OCI-LY1 (cell line): ENCODE results near the gene TMIGD3.

Experiments used
- H2AFZ ChIP-seq: fragments of 200-600 bp; sonication (generic), shearing (Covaris generic); 2 replicates; pipeline ENCODE4 v1.6.0; 2014; ENCODE audit warnings: antibody characterized with exemption, mild to moderate bottlenecking, low read length
- H3F3A ChIP-seq: fragments of 200-600 bp; sonication (generic), shearing (Covaris generic); 2 replicates; pipeline ENCODE4 v1.6.0; 2014; ENCODE audit warnings: mild to moderate bottlenecking, antibody characterized with exemption, low read length, moderate library complexity; ENCODE audit not compliant: insufficient read depth
- H3K27ac ChIP-seq: fragments of 200-600 bp; sonication (generic); 2 replicates; pipeline ENCODE4 v1.5.1; 2014; ENCODE audit warnings: low read length, mixed run types, mild to moderate bottlenecking, low read depth; ENCODE audit not compliant: poor library complexity, severe bottlenecking
- H3K27me3 ChIP-seq: fragments of 200-600 bp; sonication (generic); 2 replicates; pipeline ENCODE4 v1.6.0; 2014; ENCODE audit warnings: antibody characterized with exemption, mild to moderate bottlenecking, low read length, moderate library complexity; ENCODE audit not compliant: insufficient read depth
- H3K36me3 ChIP-seq: fragments of 200-600 bp; sonication (generic); 2 replicates; pipeline ENCODE4 v1.6.1; 2014; ENCODE audit warnings: mild to moderate bottlenecking, antibody characterized with exemption, low read length, moderate library complexity, mixed read lengths; ENCODE audit not compliant: insufficient read depth
- H3K4me1 ChIP-seq: fragments of 200-600 bp; sonication (generic); 2 replicates; pipeline ENCODE4 v1.5.1; 2014; ENCODE audit warnings: mild to moderate bottlenecking, low read length, moderate library complexity; ENCODE audit not compliant: insufficient read depth, severe bottlenecking
- H3K4me2 ChIP-seq: fragments of 200-600 bp; sonication (generic), shearing (Covaris generic); 2 replicates; pipeline ENCODE4 v1.6.1; 2014; ENCODE audit warnings: low read length
- H3K4me3 ChIP-seq: fragments of 200-600 bp; sonication (generic); 2 replicates; pipeline ENCODE4 v1.5.1; 2014; ENCODE audit warnings: low read length, low read depth, mild to moderate bottlenecking, mixed read lengths; ENCODE audit not compliant: poor library complexity, severe bottlenecking
- H3K79me2 ChIP-seq: fragments of 200-600 bp; shearing (Covaris generic); 2 replicates; pipeline ENCODE4 v1.6.1; 2016; ENCODE audit warnings: mixed run types, low read length, mixed read lengths; ENCODE audit not compliant: insufficient read depth
- H3K9ac ChIP-seq: fragments of 200-600 bp; sonication (generic), shearing (Covaris generic); 2 replicates; pipeline ENCODE4 v1.6.1; 2014; ENCODE audit warnings: mild to moderate bottlenecking, low read length, mixed read lengths
- H3K9me2 ChIP-seq: fragments of 200-600 bp; sonication (generic), shearing (Covaris generic); 2 replicates; pipeline ENCODE4 v1.6.1; 2014; ENCODE audit warnings: low read depth, mild to moderate bottlenecking, low read length, mixed read lengths
- H3K9me3 ChIP-seq: fragments of 200-600 bp; shearing (Covaris generic); 2 replicates; pipeline ENCODE4 v1.6.1; 2014; ENCODE audit warnings: low read length, mixed read lengths
- H4K20me1 ChIP-seq: fragments of 200-600 bp; sonication (generic), shearing (Covaris generic); 2 replicates; pipeline ENCODE4 v1.6.0; 2016; ENCODE audit warnings: mild to moderate bottlenecking, low read length; ENCODE audit not compliant: insufficient read depth
- CTCF ChIP-seq: fragments of 200-600 bp; sonication (generic), shearing (Covaris generic); IDR thresholded peaks from 2 replicates; pipeline ENCODE4 v1.5.1; 2017; ENCODE audit warnings: mild to moderate bottlenecking, antibody characterized with exemption, low read length, moderate library complexity, mixed read lengths
- EZH2 ChIP-seq: fragments of 200-600 bp; sonication (generic), shearing (Covaris generic); IDR thresholded peaks from 2 replicates; pipeline ENCODE4 v1.8.0; 2017; ENCODE audit warnings: borderline replicate concordance, mixed run types, mild to moderate bottlenecking, antibody characterized with exemption, low read length, moderate library complexity, mixed read lengths

Gene TMIGD3

DNA sequence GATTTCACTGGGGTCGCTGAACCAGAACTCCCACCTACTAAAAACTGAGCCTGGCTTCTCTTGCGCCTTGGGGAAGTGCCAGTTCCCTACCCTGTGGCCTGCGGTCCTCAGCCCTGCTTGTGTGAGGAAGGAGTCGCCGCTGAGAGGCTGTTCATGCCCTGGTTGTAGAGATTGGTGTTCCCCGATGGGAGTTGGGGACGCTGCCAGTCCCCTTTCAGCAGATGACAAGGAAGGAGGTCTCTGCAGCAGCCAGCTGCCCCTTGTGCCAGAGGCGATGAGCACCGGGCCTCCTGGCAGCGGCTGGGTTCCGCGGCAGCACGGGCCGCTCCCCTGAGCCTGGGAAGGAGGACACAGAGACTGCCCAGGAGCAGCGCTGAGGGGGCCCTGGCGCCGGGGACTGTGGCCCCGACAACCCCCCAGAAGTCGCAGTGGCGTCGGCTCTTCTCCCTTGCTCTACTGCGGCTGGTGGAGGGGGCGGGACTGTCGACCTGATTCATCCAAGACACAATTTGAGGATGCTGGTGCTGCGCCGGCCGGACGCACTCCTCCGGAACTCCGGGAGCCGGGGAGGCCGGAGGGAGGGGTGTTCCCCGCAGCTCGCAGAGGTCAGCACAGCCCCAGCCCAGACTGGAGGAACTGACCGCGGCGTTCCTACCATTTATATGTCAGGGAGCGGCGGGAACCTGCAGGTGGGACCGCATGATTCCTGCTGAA, 12.0 kb upstream of the TMIGD3 start:
- no peak for TF ChIP-seq EZH2
- TF ChIP-seq CTCF: no peak
- Histone ChIP-seq H3K27me3 (no peaks in the 10 kb centered on the region), H4K20me1 (no peaks in the 10 kb centered on the region), H3K9me2 (no peaks in the 10 kb centered on the region), H3K9me3 (no peaks in the 10 kb centered on the region), H3K36me3 (no peaks in the 10 kb centered on the region), H3F3A (no peaks in the 10 kb centered on the region), H3K4me2 (peak overlapping the region; percentile 72), H3K9ac (peak overlapping the region; percentile 50), H3K4me1 (peaks cover 50% of the 10 kb centered on the region), H3K27ac (peak overlapping the region; percentile 37), H3K79me2 (no peaks in the 10 kb centered on the region), H2AFZ (peak overlapping the region; percentile 55; the same call in 1 of the 2 replicates), H3K4me3 (peak overlapping the region; percentile 54)

DNA sequence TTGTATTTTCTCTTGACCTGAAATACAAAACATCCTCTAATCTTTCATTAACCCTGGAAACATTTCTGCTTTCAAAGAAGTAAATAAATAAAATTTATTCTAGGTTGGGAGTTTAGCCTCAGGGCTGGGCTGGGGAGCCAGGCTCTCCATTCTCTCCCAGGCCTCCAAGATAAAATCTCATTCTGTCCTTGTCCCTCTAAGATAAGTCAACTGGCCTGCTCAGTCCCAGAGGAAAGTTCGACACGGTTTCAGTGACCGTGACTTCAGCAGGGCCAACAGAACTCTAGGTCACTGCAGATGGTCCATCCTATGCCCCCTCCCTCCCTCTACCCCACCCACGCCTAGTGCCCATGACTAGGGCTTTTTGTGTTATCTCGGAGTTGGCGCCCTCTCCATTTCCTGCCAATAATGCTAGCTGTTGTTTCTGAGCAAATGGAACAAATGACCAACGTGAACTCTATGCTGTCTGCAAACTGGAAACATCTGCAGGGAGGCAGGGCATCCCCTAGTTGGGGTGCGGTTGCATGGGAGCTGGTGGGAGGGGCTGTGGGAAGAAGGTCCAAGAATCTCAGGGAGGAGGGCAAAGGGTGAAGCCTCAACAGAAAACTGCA, 10.1 kb upstream of the TMIGD3 start:
- H3K36me3 ChIP-seq: no peaks in the 10 kb centered on the region
- peak overlapping the region; percentile 25; the same call in 1 of the 2 replicates for H3K4me2 ChIP-seq
- peaks cover 63% of the 10 kb centered on the region for H3K4me1 ChIP-seq

GRCh38 chr1:111512931-111513330, 9.5 kb upstream of the TMIGD3 start:
- H3K36me3 ChIP-seq: no peaks in the 10 kb centered on the region
- peaks cover 68% of the 10 kb centered on the region for H3K4me1 ChIP-seq
- H3K9ac ChIP-seq: no peak overlapping the region

More for the DNA sequence above, 10.1 kb upstream of the TMIGD3 start:
- H2AFZ ChIP-seq: no peak overlapping the region
- peak overlapping the region; percentile 20 for H3K27ac ChIP-seq
- no peaks in the 10 kb centered on the region for H3K79me2 ChIP-seq
- no peak overlapping the region for H3K4me3 ChIP-seq
- no peaks in the 10 kb centered on the region for H3F3A ChIP-seq
- no peaks in the 10 kb centered on the region for H3K9me2 ChIP-seq
- no peak overlapping the region for H3K9ac ChIP-seq
- H3K27me3 ChIP-seq: no peaks in the 10 kb centered on the region
- H4K20me1 ChIP-seq: no peaks in the 10 kb centered on the region
- H3K9me3 ChIP-seq: no peaks in the 10 kb centered on the region
- no peak for TF ChIP-seq EZH2
- TF ChIP-seq CTCF: peak; percentile 17; the same call in 1 of the 2 replicates

More at GRCh38 chr1:111512931-111513330, 9.5 kb upstream of the TMIGD3 start:
- Histone ChIP-seq H4K20me1 (no peaks in the 10 kb centered on the region), H3K79me2 (no peaks in the 10 kb centered on the region), H3K9me2 (no peaks in the 10 kb centered on the region), H3F3A (no peaks in the 10 kb centered on the region), H3K9me3 (no peaks in the 10 kb centered on the region), H3K4me2 (no peak overlapping the region), H2AFZ (no peak overlapping the region), H3K27ac (no peak overlapping the region), H3K27me3 (no peaks in the 10 kb centered on the region), H3K4me3 (no peak overlapping the region)
- TF ChIP-seq EZH2: no peak
- no peak for TF ChIP-seq CTCF
